Measurements from ENCODE around the gene STEEP1.

Gene STEEP1

DNA sequence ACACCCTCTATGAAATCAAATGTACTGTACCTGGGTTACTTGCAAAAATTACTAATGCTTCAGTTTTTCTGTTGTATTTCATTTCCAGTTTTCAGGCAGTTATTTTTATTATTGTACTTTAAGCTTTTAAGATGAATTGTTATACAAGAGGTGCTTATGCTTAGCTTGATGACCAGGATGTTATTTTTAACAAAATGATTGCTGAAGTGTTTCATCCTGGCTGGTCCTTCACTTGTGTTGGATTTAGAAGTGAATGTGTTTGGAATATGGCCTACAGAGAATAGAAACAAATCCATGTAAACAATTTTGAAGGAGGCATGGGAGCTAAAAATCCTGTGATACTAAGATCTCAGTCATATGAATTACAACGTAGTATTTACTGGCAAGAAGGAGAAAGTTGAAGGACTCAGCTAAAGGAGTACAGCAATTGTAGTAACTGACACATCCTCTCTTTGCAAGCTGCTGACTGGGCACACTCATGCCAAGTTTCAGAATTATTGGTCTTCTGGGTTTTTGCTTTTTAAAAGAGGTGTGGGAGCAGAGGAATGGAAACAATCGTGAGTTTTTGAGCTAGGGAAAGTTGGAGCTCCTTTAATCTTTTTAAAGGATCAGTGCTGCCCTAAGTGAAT lies 18.3 kb upstream of the STEEP1 start:
- H3K27ac ChIP-seq = peak overlapping the region; percentile 44; the same call in 1 of the 2 replicates
- H3K4me2 ChIP-seq = peak overlapping the region; percentile 26; the same call in 1 of the 2 replicates
- no peaks in the 10 kb centered on the region for H3K79me2 ChIP-seq (ENCODE audit: insufficient read depth, low read depth)
- no peak overlapping the region for H3K9ac ChIP-seq
- H3K4me1 ChIP-seq (ENCODE audit: low read depth, poor library complexity, severe bottlenecking) = peaks cover 25% of the 10 kb centered on the region
- TF ChIP-seq, protein P1, sequence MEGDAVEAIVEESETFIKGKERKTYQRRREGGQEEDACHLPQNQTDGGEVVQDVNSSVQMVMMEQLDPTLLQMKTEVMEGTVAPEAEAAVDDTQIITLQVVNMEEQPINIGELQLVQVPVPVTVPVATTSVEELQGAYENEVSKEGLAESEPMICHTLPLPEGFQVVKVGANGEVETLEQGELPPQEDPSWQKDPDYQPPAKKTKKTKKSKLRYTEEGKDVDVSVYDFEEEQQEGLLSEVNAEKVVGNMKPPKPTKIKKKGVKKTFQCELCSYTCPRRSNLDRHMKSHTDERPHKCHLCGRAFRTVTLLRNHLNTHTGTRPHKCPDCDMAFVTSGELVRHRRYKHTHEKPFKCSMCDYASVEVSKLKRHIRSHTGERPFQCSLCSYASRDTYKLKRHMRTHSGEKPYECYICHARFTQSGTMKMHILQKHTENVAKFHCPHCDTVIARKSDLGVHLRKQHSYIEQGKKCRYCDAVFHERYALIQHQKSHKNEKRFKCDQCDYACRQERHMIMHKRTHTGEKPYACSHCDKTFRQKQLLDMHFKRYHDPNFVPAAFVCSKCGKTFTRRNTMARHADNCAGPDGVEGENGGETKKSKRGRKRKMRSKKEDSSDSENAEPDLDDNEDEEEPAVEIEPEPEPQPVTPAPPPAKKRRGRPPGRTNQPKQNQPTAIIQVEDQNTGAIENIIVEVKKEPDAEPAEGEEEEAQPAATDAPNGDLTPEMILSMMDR (conservative IDR thresholded peaks at IDR 0.05; ENCODE audit: low read depth, low read length) = no peak
- H3K36me3 ChIP-seq (ENCODE audit: insufficient read depth) = no peaks in the 10 kb centered on the region
- H2AFZ ChIP-seq (ENCODE audit: low read depth) = no peak overlapping the region
- H4K20me1 ChIP-seq (ENCODE audit: insufficient read depth) = no peaks in the 10 kb centered on the region
- H3K4me3 ChIP-seq (IDR thresholded peaks at IDR 0.05; ENCODE audit: insufficient read depth, low read depth, low read length) = no peak overlapping the region
- H3K27me3 ChIP-seq (ENCODE audit: insufficient read depth, low read depth) = no peaks in the 10 kb centered on the region

DNA sequence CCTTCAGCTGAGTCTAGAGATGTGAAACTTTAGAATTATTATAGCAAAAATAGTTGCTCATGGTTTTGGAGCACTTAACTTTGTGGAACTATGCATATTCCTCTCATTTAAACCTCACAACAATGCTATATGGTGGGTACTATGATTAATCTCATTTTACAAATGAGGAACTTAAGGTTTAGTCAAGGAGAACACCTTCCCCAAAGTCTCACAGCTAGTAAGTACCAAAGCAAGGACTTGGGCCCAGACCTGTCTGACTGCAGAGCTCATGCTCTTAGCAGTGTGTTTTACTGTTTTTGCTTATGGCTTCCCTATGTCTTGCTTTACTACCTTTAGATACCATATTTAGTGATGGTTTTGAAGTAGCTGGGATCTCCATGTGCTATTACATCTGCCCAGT lies 14.2 kb upstream of the STEEP1 start:
- Histone ChIP-seq H3K4me1 (ENCODE audit: low read depth, poor library complexity, severe bottlenecking) (peaks cover 31% of the 10 kb centered on the region), H3K36me3 (ENCODE audit: insufficient read depth) (no peaks in the 10 kb centered on the region), H3K79me2 (ENCODE audit: insufficient read depth, low read depth) (peaks cover 19% of the 10 kb centered on the region; the same call in 1 of the 2 replicates), H3K4me2 (no peak overlapping the region), H3K27me3 (ENCODE audit: insufficient read depth, low read depth) (no peaks in the 10 kb centered on the region), H3K27ac (no peak overlapping the region), H3K9ac (no peak overlapping the region), H4K20me1 (ENCODE audit: insufficient read depth) (no peaks in the 10 kb centered on the region), H2AFZ (ENCODE audit: low read depth) (no peak overlapping the region), H3K4me3 (IDR thresholded peaks at IDR 0.05; ENCODE audit: insufficient read depth, low read depth, low read length) (no peak overlapping the region)
- TF ChIP-seq, protein P1 (conservative IDR thresholded peaks at IDR 0.05; ENCODE audit: low read depth, low read length) = no peak

DNA sequence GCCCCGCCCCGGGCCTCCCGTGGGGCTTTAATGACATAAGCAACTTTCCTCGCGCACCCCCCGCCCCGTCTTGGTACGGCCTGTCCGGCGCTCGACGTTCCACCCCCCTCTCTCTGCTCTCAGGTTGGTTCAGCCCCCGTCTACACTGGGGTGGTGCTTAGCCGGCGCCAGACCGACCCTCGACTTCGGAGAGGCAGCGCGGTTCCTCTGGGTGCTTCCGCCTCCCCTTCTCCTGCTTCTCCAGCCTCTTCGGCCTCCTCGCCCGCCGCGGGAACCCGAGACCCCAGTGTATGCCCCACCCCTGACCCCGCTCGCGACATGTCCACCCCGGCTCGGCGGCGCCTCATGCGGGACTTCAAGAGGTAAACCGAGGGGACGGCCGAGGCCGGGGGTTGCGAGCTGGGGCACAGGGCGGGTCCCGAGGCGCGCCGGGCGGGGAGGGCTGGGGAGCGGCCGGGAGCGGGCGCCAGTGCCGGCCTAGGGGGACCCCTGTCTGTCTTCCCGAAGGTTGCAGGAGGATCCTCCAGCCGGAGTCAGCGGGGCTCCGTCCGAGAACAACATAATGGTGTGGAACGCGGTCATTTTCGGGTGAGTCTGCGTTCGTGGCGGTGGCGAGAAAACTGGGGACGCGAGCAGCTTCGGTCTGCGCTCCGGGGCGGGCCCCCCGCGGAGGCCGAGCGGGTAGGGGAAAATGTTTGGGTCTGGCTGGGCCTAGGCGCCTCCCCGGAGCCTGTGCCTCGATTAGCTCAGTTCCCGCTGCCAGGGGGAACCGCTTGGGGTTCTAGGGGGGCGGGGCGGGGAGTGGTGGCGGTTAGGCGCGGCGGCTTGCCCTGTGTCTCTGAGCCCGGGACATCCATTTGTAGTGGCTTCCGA lies 9.4 kb upstream of the STEEP1 start, which contains the start of gene UBE2A:
Gene UBE2A (plus strand): TSS at position 170 of the 873 bp plus-strand sequence. CDS start 149 bp downstream, at position 319.
- no peak within 1 kb of the TSS for H3K4me3 ChIP-seq (IDR thresholded peaks at IDR 0.05; ENCODE audit: insufficient read depth, low read depth, low read length)
- peaks cover 16% of the 10 kb centered on the region for H3K4me1 ChIP-seq (ENCODE audit: low read depth, poor library complexity, severe bottlenecking)
- no peaks in the 10 kb centered on the region for H3K36me3 ChIP-seq (ENCODE audit: insufficient read depth)
- peaks cover 19% of the 10 kb centered on the region; the same call in 1 of the 2 replicates for H3K79me2 ChIP-seq (ENCODE audit: insufficient read depth, low read depth)
- no peaks in the 10 kb centered on the region for H4K20me1 ChIP-seq (ENCODE audit: insufficient read depth)
- H3K27ac ChIP-seq = peak within 1 kb of the TSS; percentile 63
- peak within 1 kb of the TSS; percentile 73 for H3K9ac ChIP-seq
- peak within 1 kb of the TSS; percentile 75 for H2AFZ ChIP-seq (ENCODE audit: low read depth)
- no peaks in the 10 kb centered on the region for H3K27me3 ChIP-seq (ENCODE audit: insufficient read depth, low read depth)
- H3K4me2 ChIP-seq = peak within 1 kb of the TSS; percentile 91
- TF ChIP-seq, protein P1 (conservative IDR thresholded peaks at IDR 0.05; ENCODE audit: low read depth, low read length) = no peak

DNA sequence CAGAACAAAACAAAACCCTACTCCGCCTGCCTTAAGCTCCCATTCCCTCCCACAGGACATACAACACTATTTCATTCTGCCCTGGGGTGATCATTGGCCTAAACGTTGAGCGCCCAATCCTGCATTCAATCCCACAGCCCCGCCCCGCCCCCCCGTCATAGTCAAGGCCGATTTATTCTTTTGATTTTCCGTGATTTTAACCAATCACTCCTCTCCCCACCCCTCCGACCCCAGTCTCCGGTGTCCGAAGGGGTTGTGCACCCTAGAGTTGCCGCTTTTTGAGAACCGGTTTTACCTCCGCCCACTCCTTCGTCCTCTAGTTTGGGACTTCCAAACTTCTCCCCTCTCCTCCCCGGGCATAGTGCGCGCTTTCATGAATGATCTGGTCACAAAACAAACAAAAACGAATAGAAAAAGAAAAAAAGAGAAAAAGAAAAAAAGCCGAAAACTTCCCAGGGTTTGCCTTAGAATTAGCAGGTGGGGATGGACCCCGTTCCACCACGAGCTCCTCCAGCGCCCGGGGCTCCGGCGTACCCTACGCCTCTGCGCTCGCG lies 8.7 kb upstream of the STEEP1 start:
- no peaks in the 10 kb centered on the region for H3K36me3 ChIP-seq (ENCODE audit: insufficient read depth)
- peak overlapping the region; percentile 91 for H3K4me2 ChIP-seq
- H3K27ac ChIP-seq = peak overlapping the region; percentile 63; the same call in 1 of the 2 replicates
- H3K9ac ChIP-seq = peak overlapping the region; percentile 73; the same call in 1 of the 2 replicates
- H2AFZ ChIP-seq (ENCODE audit: low read depth) = peak overlapping the region; percentile 75
- H3K79me2 ChIP-seq (ENCODE audit: insufficient read depth, low read depth) = peaks cover 19% of the 10 kb centered on the region; the same call in 1 of the 2 replicates
- peaks cover 16% of the 10 kb centered on the region for H3K4me1 ChIP-seq (ENCODE audit: low read depth, poor library complexity, severe bottlenecking)
- TF ChIP-seq, protein P1 (conservative IDR thresholded peaks at IDR 0.05; ENCODE audit: low read depth, low read length) = no peak
- H3K27me3 ChIP-seq (ENCODE audit: insufficient read depth, low read depth) = no peaks in the 10 kb centered on the region
- no peak overlapping the region for H3K4me3 ChIP-seq (IDR thresholded peaks at IDR 0.05; ENCODE audit: insufficient read depth, low read depth, low read length)
- no peaks in the 10 kb centered on the region for H4K20me1 ChIP-seq (ENCODE audit: insufficient read depth)
